Measurements from ENCODE around the gene NCOR2. TPM values are rescaled to one million over a fixed set of nuclear protein-coding genes. Genes with fewer than 3 reads are reported as not detected.
"Not testable (repeated sequence)": the region's sequence is repeated elsewhere in the genome, so short reads cannot be mapped to it uniquely, and the experiment has no call there.

NCOR2 gene
- polyA plus RNA-seq, 1 donor: 146 TPM

DNA sequence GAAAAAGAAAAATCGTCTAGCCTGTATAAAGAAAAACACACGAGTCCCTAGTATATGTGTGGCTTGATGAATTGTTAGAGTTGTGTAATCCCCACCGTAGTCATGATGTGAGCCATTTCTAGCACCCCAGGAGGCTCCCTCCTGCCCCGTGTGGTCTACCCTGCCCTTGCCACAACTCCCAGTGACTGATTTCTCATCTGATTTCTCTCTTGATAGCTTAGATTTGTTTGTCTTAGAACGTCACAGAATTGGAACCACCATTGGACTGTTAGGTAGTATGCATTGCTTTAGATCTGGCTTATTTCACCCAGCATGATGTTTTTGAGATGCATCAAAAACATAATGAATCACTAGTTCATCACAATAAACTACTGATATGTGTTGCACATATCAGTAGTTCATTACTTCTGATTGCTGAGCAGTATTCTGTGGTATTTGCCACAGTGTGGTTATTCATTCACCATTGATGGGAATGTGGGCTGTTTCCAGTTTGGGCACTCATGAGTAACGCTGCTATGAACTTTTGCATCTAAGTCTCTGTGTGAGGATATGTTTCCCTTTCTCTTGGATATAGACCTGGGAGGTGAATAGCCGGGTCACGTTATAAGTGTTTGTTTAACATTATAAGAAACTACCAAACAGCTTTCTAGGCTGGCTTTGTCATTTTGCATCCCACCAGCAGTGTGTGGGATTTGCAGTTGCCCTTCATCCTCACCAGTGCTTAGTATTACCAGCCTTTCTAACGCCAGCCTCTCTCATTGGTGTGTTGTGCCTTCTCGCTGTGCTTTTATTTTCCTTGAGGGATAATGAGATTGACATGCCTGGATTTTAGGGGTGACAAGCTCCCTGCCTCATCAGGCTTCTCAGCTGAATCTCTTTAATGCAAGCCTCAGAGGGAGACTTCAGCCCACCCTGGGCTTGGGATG lies 31.9 kb upstream of the NCOR2 start:
- no peak for DNase-seq

DNA sequence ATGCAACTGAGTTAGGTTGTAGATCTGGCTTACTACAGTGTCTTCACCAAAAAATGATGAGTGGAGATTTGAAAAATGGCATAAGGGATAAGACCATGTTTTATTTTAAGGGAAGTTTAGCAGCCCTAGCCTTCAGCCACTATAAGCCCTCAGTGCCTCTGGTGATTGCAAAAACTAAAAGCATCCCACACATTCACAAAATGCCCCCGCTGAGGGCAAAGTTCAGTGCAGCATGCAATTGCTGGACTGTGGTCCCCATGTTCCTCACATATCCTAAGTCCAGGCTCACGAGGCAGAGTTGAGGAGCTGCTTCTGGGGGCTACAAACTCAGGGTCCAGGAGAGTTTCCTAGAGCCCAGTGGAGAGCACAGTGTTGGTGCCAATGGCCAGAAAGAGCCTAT lies 29.6 kb upstream of the NCOR2 start:
- DNase-seq: no peak

DNA sequence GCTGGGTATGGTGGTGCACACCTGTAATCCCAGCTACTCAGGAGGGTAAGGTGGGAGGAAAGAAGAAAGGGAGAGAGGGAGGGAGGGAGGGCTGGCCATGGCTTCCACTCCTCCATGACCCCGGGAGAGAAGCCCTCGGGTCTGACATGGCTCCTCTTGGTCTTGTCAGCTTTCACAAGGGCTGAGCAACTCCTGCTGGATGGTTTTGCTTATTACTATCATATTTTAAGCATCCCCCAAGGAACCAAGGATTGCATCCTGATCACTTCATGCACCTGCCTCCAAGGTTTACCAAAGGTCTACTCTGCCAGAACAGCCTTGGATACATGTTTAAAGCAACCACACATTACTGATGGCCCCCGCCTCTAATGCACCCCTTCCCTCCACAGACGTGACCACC lies 28.0 kb upstream of the NCOR2 start:
- no peak for DNase-seq

DNA sequence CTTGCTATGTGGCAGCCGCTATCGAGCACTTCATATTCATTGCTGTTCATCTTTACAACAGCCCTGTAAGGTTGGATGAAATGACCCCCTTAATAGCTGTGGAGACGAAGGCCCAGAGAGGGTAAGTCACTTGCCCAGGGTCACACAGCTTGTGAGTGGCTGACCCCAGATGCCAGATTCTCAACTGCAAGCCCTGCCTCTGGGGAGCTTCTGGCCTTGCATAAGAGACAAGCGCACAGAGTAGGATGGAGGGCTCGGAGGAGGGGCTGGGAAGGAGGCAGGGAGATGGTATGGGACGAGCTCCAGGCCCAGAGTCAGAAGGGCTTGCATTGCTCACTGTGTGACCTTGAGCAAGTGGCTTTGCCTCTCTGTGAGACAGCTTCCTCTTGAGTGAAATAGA lies 27.4 kb upstream of the NCOR2 start:
- DNase-seq: no peak

DNA sequence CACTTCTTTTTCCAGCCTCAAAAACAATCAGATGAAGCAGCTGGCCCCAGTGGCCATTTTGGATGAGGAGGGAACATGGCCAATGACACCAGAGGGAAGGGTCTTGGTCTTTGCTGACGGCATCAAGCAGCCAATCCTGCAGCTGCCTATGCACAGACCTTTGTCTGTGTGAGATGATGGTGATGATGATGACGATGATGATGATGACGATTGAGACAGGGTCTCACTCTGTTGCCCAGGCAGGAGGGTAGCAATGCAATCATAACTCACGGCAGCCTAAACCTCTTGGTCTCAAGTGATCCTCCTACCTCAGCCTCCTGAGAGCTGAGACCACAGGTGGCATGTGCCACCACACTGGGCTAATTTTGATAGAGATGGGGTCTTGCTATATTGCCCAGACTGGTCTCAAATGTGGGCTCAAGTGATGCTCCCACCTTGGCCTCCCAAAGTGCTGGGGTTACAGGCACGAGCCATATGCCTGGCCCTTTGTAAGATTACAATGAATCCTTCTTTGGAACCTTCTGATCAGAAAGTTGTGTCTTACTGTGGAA lies 26.5 kb upstream of the NCOR2 start:
- no peak for DNase-seq

DNA sequence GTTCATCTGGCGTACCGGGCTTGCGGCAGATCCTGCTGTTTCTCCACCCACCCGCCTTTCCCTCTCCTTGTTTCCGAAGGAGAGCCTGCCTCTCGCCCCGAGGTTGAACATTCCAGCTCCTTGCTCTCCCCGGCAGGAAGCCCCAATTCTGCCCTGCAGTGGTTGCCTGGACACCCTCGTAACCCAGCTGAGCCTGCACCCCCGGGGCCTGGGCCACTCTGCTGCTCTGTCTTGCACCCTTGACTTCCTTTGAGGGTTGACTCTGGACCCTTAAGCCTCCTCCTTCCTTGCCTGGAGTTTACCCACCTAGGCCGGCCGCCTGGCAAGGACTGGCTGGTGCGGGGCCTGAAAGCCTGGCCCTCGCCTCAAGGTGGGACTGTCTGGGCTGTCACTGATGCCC lies 25.8 kb upstream of the NCOR2 start:
- no peak for DNase-seq

DNA sequence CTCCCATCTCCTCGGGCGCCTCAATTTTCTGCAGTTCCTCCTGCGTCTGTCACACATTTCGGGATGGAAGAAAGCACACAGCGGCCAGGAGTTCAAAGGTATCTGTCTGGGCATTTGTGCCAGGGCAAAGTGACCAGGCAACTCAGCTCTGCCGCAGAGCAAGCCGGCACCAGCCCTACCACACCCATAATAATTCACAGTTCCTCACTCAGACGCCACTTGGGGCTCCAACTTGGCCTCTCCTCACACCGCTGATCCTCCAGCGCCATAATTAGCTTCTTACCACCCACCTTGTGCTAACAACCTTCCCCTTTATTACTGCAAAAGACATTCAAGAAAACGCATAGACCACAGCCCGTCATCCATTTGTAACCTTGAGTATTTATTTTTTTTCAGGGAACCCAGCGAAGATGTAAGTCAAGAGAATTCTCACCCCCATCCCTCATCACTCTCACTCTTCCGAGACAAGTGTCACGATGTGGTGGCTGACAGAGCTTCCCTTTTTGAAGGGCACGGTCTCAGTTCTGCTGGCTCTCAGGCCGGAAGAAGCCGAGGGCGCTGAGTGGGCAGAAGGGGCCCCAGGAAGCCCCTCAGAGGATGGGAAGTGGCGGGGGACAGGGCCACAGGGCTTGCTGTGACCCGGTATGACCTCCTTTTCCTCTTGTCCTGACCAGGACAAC lies 25.2 kb upstream of the NCOR2 start:
- DNase-seq: no peak

DNA sequence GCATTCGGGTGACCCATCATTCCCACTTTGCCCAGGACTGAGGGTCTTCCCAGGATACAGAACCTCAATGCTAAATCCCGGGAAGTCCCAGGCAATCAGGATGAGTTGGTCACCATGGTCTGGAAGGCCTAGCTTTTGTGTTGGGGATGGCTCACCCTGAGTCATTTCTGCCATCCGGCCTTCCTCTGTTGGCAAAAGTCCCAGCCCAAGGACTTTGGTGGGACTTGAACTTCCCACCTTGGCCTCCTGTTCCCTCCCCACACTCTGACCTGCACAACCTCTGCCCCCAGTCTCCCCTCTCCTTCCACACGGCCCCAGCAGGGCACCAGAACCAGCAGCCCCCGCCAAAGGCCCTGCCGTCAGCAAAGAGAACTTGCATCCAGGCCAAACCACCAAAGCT lies 24.6 kb upstream of the NCOR2 start:
- DNase-seq: no peak

DNA sequence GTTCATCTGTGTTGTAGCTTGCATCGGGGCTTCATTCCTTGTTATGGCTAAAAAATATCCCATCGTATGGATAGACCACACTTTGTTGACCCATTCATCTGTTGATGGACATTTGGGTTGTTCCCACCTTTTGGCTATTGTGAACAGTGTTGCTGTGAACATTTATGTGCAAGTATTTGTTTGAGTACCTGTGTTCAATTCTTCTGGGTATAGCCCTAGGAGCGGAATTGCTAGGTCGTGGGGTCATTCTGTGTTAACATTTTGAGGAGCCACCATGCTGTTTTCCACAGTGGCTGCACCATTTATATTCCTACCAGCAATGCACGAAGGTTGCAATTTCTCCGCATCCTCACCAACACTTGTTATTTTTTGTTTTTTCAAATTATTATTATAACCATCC lies 23.0 kb upstream of the NCOR2 start:
- DNase-seq: no peak

DNA sequence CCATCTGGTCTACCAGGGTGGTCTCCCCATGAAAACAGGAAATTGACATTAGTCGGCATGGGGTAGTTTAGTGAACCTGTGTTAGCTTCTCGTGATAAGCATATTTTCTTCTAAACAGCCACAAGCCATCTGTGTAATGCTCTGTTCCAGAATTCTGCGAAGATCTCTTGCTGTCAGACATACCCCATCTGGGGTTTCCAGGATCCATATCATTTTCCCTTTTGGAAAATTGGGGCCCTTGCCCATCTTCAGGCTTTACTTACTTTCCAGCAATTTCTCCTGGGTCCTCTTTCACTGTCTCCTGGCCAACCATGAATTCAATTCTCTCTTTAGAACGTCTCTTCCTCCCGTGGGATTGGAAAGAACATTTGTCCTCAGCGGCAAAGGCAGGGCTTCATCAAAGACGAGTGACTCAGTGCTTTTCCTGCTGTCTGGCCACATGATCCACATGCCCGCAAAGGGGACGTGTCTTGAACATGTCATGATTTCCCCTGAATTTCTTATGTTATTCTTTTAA lies 21.4 kb upstream of the NCOR2 start:
- DNase-seq: no peak

DNA sequence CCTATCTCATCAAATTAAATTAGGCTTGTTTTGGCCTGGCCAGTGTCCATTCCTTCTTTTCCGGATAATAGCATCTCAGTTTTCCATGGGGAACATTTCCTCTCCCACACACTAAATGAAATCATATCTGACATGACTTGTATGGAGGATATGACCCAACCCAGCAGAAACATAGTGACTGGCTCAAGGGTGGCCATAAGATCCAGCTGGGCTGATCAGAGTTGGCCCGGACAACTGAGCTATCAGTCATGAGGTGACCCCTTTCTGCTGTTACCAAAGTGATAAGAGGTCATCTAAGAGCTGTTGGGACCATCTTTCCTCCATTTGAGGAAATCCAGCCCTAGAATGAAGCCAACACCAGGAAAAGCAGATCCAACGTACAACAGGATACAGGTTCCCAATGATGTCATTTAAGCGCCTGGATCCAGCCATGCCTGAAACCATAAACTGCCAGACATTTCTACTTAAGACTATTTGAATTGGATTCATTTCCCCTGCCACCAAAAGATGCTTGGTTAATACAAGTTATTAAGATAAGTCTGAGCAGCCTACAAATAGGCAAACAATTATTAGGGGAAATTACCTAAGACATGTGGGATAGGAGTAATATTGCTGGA lies 20.7 kb upstream of the NCOR2 start:
- no peak for DNase-seq

DNA sequence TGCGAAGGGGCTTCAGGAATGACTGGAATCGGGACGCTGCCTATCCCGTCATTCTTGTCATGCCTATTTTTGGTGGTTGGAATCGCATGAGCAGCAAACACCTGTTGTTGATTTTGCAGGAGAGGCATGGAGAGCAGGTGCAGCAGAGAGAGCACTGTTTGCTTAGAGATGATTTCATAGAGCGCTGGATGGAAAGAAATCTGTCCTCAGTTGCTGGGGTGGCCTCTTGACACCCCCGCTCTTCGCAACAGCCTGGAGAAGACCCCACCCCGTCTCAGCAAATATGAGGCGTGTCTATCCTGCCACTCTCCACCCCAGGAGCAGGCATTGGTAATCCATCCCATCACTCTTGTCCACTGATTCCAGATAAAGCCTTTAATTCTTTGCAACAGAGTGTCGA lies 19.3 kb upstream of the NCOR2 start:
- no peak for DNase-seq

DNA sequence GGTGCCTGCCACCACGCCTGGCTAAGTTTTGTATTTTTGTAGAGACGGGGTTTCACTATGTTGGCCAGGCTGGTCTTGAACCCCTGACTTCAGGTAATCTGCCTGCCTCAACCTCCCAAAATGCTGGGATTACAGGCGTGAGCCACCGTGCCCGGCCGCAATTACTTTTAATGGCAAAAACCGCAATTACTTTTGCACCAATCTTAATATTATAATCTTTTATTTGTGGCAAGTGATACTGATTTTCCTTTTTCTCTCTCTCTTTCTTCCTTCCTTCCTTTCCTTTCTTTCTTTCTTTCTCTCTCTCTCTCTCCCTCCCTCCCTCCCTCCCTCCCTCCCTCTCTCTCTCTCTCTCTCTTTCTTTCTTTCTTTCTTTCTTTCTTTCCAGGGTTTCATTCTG lies 17.1 kb upstream of the NCOR2 start:
- DNase-seq: not testable (repeated sequence)

DNA sequence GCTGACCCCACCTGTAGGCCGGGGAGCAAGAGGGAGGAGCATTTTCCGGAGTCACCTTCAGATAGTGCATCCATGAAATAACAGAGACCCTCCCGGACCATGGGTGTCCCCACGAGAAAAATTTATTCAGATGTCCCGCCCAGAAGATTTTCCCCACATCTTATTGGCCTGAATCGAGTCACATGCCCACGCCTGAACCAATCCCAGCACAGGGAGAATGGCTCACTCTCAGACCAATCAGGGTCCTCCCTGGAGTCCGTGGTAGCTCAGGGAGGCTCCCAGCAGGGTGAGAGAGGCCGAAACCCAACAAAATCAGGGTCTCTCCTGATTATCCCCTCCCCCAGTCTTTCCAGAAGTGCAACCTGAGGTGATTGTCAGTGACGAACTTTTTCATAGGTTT lies 16.4 kb upstream of the NCOR2 start:
- no peak for DNase-seq

DNA sequence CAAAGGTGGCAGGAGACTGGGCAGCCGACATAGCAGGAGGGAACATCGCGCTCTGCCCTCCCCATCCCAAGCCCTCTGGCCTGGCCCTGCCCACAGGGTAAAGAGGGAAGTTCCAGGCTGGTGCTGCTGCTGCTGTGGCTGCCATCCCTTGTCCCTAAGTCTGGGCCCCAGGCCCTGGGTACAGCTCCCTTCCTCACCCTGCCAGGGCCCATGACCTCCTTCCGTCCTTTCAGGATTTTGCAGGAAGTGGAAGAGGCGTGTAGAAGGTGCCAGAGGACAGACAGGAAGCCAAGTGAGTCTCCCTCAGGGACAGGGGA lies 14.7 kb upstream of the NCOR2 start:
- no peak for DNase-seq

DNA sequence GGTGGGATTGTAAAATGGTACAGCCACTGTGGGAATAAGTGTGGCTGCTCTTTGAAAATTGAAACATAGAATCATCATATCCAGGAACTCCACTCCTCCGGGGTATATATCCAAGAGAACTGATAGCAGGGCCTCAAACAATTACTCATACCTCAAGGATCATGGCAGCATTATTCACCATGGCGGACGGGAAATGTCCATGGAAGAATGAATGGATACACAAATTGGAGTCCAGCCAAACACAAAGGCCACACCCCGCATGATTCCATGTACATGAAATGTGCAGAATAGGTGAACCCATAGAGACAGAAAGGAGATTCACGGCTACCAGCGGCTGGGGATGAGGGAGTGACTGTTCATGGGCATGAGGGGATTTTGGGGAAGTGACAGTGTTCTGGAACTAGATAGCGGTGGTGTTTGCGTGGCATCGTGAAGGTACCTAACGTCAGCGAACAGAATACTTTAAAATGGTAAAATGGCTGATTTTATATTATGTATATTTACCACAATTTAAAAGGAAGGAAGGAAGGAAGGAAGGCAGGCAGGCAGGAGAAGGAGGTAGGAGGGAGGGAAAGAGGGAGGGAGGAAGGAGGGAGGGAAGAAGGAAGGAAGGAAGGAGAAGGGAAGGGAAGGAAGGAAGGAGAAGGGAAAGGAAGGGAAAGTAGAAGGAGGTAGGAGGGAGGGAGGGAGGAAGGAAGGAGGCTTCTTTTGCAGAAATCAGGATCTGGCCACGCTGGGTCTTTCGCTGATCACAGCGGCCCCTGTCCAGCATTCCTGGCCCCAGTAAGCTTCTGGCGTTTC lies 14.1 kb upstream of the NCOR2 start:
- no peak for DNase-seq

DNA sequence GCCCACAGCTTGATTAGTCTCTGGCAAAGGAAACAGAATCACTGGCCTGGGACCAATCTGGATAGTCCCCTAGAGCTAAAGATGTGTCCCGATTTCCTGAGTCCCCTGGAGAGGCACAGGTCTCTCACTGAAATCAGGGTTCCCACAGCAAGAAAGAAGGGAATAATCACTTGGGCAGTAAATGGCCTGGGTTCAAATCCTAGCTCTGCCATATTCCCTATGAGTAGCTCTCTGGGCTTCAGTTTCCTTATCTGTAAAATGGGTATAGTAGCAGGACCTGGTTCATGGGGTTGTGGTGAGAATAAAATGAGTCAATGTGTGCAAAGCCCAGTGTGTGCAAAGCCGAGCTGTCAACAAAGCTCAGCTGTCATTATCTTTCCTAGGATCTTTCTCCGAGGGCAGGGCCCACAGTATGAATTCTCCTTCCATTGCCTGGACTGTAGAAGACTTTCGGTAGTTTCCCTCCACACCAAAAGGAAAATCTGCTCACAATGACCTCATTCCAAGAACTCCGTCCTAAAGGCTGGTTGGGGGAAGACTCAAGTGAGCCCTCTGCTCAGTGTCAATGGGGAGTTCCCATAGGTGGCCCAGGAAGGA lies 12.6 kb upstream of the NCOR2 start:
- DNase-seq: no peak

DNA sequence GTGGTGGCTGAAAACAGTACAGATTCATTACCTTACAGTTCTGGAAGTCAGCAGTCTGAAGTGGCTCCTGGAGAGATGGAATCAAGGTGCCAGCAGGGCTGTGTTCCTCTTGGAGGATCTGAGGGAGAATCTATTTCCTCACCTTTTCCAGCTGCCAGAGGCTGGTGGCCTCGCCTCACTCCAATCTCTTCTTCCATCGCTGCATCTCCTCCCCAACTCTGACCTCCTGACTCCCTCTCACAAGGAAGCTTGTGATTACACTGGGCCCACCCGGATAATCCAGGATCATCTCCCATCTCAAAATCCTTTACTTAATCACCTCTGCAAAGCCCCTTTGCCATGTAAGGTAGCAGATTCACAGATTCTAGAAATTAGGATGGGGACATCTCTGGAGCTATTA lies 11.4 kb upstream of the NCOR2 start:
- no peak for DNase-seq

DNA sequence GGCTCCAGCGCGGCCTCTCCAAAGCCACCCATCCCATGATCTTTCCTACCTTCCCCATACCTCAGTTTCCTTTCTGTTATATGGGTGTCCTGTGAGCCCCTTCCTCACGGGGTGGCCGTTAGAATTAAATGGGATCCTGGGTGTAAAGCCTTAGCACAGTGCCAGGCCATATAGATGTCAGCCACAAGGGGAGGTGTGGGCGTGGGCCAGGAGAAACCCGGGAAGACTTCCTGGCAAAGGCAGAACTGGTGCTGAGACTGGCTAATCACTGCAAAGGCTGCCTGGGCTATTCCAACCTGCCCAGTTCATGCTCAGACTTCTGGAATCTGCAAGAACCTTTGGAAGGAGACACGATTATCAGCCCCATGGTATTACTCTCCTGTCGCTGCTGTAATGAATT lies 11.0 kb upstream of the NCOR2 start:
- DNase-seq: no peak

DNA sequence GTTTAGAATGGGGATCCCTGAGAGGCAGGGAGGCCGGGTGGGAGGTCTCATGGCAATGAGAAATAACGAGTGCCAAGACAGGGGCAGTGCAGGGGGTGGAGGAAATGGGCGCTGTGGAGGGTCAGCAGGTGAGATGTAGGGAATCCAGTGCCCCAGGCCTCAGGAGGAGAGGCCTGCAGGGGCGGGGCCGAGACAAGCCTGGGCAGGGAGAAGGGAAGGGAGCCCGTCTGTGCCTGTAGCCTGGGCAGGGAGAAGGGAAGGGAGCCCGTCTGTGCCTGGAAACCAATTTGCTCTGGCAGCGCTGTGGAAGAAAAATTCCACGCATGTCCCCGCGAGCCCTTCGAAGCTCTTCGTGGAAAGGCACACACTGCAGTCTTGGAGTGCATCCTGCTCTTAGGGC lies 10.6 kb upstream of the NCOR2 start:
- no peak for DNase-seq

DNA sequence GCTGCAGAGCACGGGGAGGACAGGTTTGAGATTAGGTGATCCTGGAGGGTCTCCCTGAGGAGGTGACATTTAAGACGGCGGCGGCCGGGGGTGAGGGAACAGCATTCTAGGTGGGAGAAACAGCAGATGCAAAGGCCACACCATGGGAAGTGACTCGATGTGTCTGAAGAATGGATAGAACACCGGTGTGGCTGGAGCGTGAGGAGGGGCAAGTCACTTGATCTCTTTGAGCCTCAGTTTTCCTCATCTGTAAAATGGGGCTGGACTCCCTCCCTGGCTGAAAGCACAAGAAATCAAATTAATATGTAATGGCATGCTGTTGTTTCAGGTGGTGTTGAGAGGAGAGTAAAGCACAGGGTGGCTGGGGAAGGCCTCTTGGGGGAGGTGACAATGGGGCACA lies 10.0 kb upstream of the NCOR2 start:
- no peak for DNase-seq

DNA sequence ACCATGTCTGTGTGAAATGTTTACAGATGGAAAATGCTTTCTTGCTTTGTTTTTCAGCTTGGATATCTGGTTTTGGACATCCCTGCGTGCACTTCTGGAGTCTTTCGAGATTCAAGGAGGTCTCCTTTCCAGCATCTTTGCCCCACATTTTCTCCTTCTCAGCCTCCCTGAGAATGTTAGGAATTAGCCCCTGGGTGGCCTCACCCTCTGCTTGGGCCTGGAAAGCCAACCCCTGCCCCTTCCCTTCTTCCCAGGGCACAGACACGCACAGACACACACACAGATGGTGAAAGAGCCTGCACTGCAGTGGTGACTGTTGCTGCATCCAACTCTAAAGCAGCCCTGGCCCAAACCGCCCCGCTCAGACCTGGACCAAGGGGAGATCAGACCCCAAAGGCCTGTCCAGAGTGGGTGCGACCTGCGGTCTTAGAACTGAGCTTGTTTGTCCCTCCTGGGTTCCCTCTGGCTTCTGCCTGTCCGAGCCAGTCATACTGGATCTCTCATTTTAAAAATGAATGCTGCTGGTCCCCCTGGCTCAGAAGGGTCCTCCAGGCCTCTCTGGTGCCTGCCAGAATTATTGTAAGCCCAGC lies 8.7 kb upstream of the NCOR2 start:
- no peak for DNase-seq

All from hindlimb muscle (tissue), 1 donor.